Panc1 (cell line): Measurements from ENCODE around the gene ACTRT2. TPM values are rescaled to one million over a fixed set of nuclear protein-coding genes. Genes with fewer than 3 reads are reported as not detected.

Experiments used
- ATAC-seq: fragments of 200-7000 bp; cut with Tn5 transposase; 2 replicates; pipeline ENCODE4 v1.9.1; 2020; ENCODE audit warnings: mild to moderate bottlenecking, moderate library complexity
- BruUV-seq: library from RNA; stranded (reverse); fragments of 400-500 nt; replicated peaks from 2 replicates; lab custom pipeline; 2021; lab: Mats Ljungman, UMichigan
- CTCF ChIA-PET: fragments of 300-600 bp; sonication (Branson Sonifier 250); formaldehyde crosslinking; loops from one replicate; lab custom pipeline; 2022; ENCODE audit warnings: antibody characterized with exemption; lab: Charles Lee
- POLR2A ChIA-PET: fragments of 300-600 bp; sonication (Branson Sonifier 250); formaldehyde crosslinking; loops from one replicate; lab custom pipeline; 2022; ENCODE audit warnings: antibody characterized with exemption; lab: Charles Lee
- DNase-seq: peaks from one replicate; pipeline ENCODE4 v3.0.0-alpha.2; 2010; ENCODE audit warnings: low read depth, low spot score
- H3K27ac ChIP-seq: 2 replicates; pipeline ENCODE4 v1.5.1; 2011; ENCODE audit warnings: mild to moderate bottlenecking, low read length, inconsistent platforms
- H3K27me3 ChIP-seq: fragments of 200-500 bp; sonication (Bioruptor generic); 2 replicates; pipeline ENCODE4 v1.6.0; 2014; ENCODE audit warnings: low read length, inconsistent platforms; ENCODE audit not compliant: control insufficient read depth, insufficient read depth
- H3K36me3 ChIP-seq: fragments of 200-500 bp; sonication (Bioruptor generic); 2 replicates; pipeline ENCODE4 v1.5.1; 2014; ENCODE audit warnings: inconsistent platforms, mild to moderate bottlenecking, low read length, moderate library complexity; ENCODE audit not compliant: control insufficient read depth, insufficient read depth
- H3K4me1 ChIP-seq: 2 replicates; pipeline ENCODE4 v1.5.1; 2011; ENCODE audit warnings: inconsistent platforms, mild to moderate bottlenecking, low read length, moderate library complexity; ENCODE audit not compliant: control insufficient read depth, insufficient read depth
- H3K4me3 ChIP-seq, 2 experiments: 2 replicates each; pipeline ENCODE4 v1.5.1; 2011 to 2012; ENCODE audit warnings: low read depth in 2 of 2, low read length in 2 of 2, mild to moderate bottlenecking in 2 of 2, inconsistent platforms in 1 of 2, moderate library complexity in 1 of 2
- H3K9me3 ChIP-seq: fragments of 200-500 bp; sonication (Bioruptor generic); 2 replicates; pipeline ENCODE4 v1.5.1; 2014; ENCODE audit warnings: low read depth, mild to moderate bottlenecking, inconsistent platforms, low read length, moderate library complexity; ENCODE audit not compliant: control insufficient read depth, insufficient read depth
- POLR2AphosphoS5 ChIP-seq: IDR thresholded peaks from 2 replicates; pipeline ENCODE4 v1.6.1; 2012; ENCODE audit warnings: mild to moderate bottlenecking, low read depth, low read length, moderate library complexity
- SIN3A ChIP-seq: IDR thresholded peaks from 2 replicates; pipeline ENCODE4 v1.6.1; 2012; ENCODE audit warnings: low read depth, mild to moderate bottlenecking, low read length, moderate library complexity, borderline replicate concordance; ENCODE audit not compliant: insufficient read depth
- TCF7L2 ChIP-seq: IDR thresholded peaks from 2 replicates; pipeline ENCODE4 v1.6.1; 2011; ENCODE audit warnings: mild to moderate bottlenecking, low read depth, low read length, inconsistent platforms
- in situ Hi-C: cut with HindIII; loops from 2 replicates; pipeline ENCODE4 v1.10.0; 2016; ENCODE audit warnings: low sequenced_read_pairs, low pct_unique_long_range_greater_than_20kb
- intact Hi-C: fragments of 100-400 bp; cut with micrococcal nuclease; formaldehyde crosslinking; loops from one replicate; pipeline ENCODE4 v1.10.0; 2022; ENCODE audit not compliant: unreplicated experiment
- total RNA-seq: library from RNA; stranded (reverse); gene quantifications from one replicate; pipeline ENCODE4 v1.2.1, GENCODE V29; 2021; ENCODE audit not compliant: unreplicated experiment
- TF ChIP-seq, protein P1 (sequence below): fragments of 450-650 bp; IDR thresholded peaks from 2 replicates; pipeline ENCODE4 v1.5.1; 2017; ENCODE audit warnings: mild to moderate bottlenecking
- TF ChIP-seq, protein P2 (sequence below), 2 experiments: IDR thresholded peaks; 2 replicates each; pipeline ENCODE4 v1.6.1; 2011 to 2012; ENCODE audit warnings: low read depth in 2 of 2, control low read depth in 1 of 2, low read length in 1 of 2, mild to moderate bottlenecking in 1 of 2, moderate library complexity in 1 of 2; ENCODE audit not compliant: insufficient read depth in 1 of 2

Gene ACTRT2
- total RNA-seq, 1 experiment from 2014 or later: not detected

- TF ChIP-seq, protein P1, sequence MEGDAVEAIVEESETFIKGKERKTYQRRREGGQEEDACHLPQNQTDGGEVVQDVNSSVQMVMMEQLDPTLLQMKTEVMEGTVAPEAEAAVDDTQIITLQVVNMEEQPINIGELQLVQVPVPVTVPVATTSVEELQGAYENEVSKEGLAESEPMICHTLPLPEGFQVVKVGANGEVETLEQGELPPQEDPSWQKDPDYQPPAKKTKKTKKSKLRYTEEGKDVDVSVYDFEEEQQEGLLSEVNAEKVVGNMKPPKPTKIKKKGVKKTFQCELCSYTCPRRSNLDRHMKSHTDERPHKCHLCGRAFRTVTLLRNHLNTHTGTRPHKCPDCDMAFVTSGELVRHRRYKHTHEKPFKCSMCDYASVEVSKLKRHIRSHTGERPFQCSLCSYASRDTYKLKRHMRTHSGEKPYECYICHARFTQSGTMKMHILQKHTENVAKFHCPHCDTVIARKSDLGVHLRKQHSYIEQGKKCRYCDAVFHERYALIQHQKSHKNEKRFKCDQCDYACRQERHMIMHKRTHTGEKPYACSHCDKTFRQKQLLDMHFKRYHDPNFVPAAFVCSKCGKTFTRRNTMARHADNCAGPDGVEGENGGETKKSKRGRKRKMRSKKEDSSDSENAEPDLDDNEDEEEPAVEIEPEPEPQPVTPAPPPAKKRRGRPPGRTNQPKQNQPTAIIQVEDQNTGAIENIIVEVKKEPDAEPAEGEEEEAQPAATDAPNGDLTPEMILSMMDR: no peak
- no peak for TF ChIP-seq TCF7L2
- no peak for TF ChIP-seq SIN3A
- TF ChIP-seq, protein P2, sequence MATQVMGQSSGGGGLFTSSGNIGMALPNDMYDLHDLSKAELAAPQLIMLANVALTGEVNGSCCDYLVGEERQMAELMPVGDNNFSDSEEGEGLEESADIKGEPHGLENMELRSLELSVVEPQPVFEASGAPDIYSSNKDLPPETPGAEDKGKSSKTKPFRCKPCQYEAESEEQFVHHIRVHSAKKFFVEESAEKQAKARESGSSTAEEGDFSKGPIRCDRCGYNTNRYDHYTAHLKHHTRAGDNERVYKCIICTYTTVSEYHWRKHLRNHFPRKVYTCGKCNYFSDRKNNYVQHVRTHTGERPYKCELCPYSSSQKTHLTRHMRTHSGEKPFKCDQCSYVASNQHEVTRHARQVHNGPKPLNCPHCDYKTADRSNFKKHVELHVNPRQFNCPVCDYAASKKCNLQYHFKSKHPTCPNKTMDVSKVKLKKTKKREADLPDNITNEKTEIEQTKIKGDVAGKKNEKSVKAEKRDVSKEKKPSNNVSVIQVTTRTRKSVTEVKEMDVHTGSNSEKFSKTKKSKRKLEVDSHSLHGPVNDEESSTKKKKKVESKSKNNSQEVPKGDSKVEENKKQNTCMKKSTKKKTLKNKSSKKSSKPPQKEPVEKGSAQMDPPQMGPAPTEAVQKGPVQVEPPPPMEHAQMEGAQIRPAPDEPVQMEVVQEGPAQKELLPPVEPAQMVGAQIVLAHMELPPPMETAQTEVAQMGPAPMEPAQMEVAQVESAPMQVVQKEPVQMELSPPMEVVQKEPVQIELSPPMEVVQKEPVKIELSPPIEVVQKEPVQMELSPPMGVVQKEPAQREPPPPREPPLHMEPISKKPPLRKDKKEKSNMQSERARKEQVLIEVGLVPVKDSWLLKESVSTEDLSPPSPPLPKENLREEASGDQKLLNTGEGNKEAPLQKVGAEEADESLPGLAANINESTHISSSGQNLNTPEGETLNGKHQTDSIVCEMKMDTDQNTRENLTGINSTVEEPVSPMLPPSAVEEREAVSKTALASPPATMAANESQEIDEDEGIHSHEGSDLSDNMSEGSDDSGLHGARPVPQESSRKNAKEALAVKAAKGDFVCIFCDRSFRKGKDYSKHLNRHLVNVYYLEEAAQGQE (IDR thresholded peaks at IDR 0.05; ENCODE audit: insufficient read depth in 1 of 2, low read depth in 2 of 2, low read length in 1 of 2): no peak
- no peak for TF ChIP-seq POLR2AphosphoS5
- ChIA-PET POLR2A (no interaction called here), CTCF (no interaction called here)
- in situ Hi-C loops (no loop called here), intact Hi-C loops (no loop called here)
- no peak overlapping the region for H3K4me3 ChIP-seq
- H3K27ac ChIP-seq: no peak overlapping the region
- no TSS peak for BruUV-seq
- H3K4me1 ChIP-seq: no peaks in the 10 kb centered on the region
- H3K9me3 ChIP-seq: no peaks in the 10 kb centered on the region
- no peaks in the 10 kb centered on the region for H3K36me3 ChIP-seq
- ATAC-seq (no peak), DNase-seq (no peak)
- H3K27me3 ChIP-seq: no peaks in the 10 kb centered on the region; the same call in 1 of the 2 replicates
Measured at GRCh38 chr1:3026581-3027391, 5.5 kb downstream of the ACTRT2 start.

- Histone ChIP-seq H3K4me3 (no peak overlapping the region), H3K27ac (no peak overlapping the region), H3K9me3 (no peaks in the 10 kb centered on the region), H3K36me3 (no peaks in the 10 kb centered on the region), H3K27me3 (no peaks in the 10 kb centered on the region; the same call in 1 of the 2 replicates), H3K4me1 (no peaks in the 10 kb centered on the region)
- in situ Hi-C loops (no loop called here), intact Hi-C loops (no loop called here)
- ATAC-seq (no peak), DNase-seq (no peak)
- TF ChIP-seq, protein P1: no peak
- TF ChIP-seq SIN3A: no peak
- TF ChIP-seq, protein P2 (IDR thresholded peaks at IDR 0.05; ENCODE audit: insufficient read depth in 1 of 2, low read depth in 2 of 2, low read length in 1 of 2): no peak
- no peak for TF ChIP-seq TCF7L2
- no peak for TF ChIP-seq POLR2AphosphoS5
- ChIA-PET CTCF (no interaction called here), POLR2A (no interaction called here)
- no TSS peak for BruUV-seq
Measured at GRCh38 chr1:3027611-3028371, 6.5 kb downstream of the ACTRT2 start.
